Epithelial cell of proximal tubule (primary cell): ENCODE measurements around the gene SCFD2. TPM values are rescaled to one million over a fixed set of nuclear protein-coding genes. Genes with fewer than 3 reads are reported as not detected.

Experiments
- DNase-seq: peaks from one replicate; pipeline ENCODE4 v3.0.0-alpha.2; 2011; ENCODE audit warnings: low read depth
- H3K4me3 ChIP-seq: 2 replicates; pipeline ENCODE4 v1.5.1; 2011; ENCODE audit warnings: low read depth, mild to moderate bottlenecking, low read length
- CTCF ChIP-seq: conservative IDR thresholded peaks from 2 replicates; pipeline ENCODE4 v1.5.1; 2012; ENCODE audit warnings: low read depth, mild to moderate bottlenecking, low read length
- total RNA-seq: library from RNA; depleted of rRNA; stranded (reverse); fragments of >200 nt; gene quantifications from 2 replicates; pipeline ENCODE4 v1.2.3, GENCODE V29; 2015

The SCFD2 gene
- total RNA-seq, 1 donor from 2014 or later, result 8.9 TPM

GRCh38 chr4:52865300-52865699 lies 500.6 kb downstream of the SCFD2 start:
- no peak overlapping the region for H3K4me3 ChIP-seq
- no peak for TF ChIP-seq CTCF
- no peak for DNase-seq

GRCh38 chr4:52864793-52865192 lies 501.1 kb downstream of the SCFD2 start:
- H3K4me3 ChIP-seq, result no peak overlapping the region
- DNase-seq, result no peak
- no peak for TF ChIP-seq CTCF

- no peak for DNase-seq
- no peak for TF ChIP-seq CTCF
- no peak overlapping the region for H3K4me3 ChIP-seq
Measured at GRCh38 chr4:52863324-52863723, 502.5 kb downstream of the SCFD2 start.

GRCh38 chr4:52862639-52863161 lies 503.2 kb downstream of the SCFD2 start:
- no peak for DNase-seq
- no peak for TF ChIP-seq CTCF

GRCh38 chr4:52861879-52862616 lies 503.8 kb downstream of the SCFD2 start, which contains the start of gene RASL11B:
Gene RASL11B, plus strand, starts transcription at chr4:52862317. Its CDS starts 191 bp downstream, at chr4:52862508.
- peak within 1 kb of the TSS; percentile 63 for H3K4me3 ChIP-seq
- DNase-seq, result no peak
- TF ChIP-seq CTCF, result no peak

More at GRCh38 chr4:52862639-52863161, 503.2 kb downstream of the SCFD2 start:
- H3K4me3 ChIP-seq, result peak overlapping the region; percentile 63

GRCh38 chr4:52861171-52861823 lies 504.6 kb downstream of the SCFD2 start:
- peak overlapping the region; percentile 63 for H3K4me3 ChIP-seq
- no peak for DNase-seq
- no peak for TF ChIP-seq CTCF
